GM12872 (cell line): ENCODE measurements around the gene ZDHHC11.

Experiments
- TF ChIP-seq, protein P1 (sequence below): IDR thresholded peaks from 3 replicates; pipeline ENCODE4 v1.5.1; 2011; ENCODE audit warnings: low read depth, mild to moderate bottlenecking, low read length, moderate library complexity; ENCODE audit not compliant: insufficient read depth

ZDHHC11 gene

DNA sequence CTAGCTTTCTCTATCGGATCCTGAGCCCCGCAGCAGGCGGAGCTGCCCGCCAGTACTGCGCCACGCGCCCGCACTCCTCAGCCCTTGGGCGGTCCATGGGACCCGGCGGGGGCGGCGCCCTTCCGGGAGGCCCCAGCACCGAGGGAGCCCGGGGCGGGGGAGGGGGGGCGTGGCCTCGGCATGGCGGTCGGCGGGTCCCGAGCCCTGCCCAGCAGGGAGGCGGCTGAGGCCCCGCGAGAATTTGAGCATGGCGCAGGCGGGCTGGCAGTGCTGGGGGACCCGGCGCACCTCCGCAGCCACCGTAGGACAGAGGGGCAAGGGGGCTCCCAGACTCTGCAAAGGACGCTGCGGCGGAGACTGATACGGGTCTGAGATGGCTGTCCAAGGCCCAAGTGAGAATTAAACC is 73.0 kb downstream of the ZDHHC11 start:
- TF ChIP-seq, protein P1, sequence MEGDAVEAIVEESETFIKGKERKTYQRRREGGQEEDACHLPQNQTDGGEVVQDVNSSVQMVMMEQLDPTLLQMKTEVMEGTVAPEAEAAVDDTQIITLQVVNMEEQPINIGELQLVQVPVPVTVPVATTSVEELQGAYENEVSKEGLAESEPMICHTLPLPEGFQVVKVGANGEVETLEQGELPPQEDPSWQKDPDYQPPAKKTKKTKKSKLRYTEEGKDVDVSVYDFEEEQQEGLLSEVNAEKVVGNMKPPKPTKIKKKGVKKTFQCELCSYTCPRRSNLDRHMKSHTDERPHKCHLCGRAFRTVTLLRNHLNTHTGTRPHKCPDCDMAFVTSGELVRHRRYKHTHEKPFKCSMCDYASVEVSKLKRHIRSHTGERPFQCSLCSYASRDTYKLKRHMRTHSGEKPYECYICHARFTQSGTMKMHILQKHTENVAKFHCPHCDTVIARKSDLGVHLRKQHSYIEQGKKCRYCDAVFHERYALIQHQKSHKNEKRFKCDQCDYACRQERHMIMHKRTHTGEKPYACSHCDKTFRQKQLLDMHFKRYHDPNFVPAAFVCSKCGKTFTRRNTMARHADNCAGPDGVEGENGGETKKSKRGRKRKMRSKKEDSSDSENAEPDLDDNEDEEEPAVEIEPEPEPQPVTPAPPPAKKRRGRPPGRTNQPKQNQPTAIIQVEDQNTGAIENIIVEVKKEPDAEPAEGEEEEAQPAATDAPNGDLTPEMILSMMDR, result no peak

GRCh38 chr5:776862-777711 is 73.7 kb downstream of the ZDHHC11 start:
- TF ChIP-seq, protein P1, result no peak

DNA sequence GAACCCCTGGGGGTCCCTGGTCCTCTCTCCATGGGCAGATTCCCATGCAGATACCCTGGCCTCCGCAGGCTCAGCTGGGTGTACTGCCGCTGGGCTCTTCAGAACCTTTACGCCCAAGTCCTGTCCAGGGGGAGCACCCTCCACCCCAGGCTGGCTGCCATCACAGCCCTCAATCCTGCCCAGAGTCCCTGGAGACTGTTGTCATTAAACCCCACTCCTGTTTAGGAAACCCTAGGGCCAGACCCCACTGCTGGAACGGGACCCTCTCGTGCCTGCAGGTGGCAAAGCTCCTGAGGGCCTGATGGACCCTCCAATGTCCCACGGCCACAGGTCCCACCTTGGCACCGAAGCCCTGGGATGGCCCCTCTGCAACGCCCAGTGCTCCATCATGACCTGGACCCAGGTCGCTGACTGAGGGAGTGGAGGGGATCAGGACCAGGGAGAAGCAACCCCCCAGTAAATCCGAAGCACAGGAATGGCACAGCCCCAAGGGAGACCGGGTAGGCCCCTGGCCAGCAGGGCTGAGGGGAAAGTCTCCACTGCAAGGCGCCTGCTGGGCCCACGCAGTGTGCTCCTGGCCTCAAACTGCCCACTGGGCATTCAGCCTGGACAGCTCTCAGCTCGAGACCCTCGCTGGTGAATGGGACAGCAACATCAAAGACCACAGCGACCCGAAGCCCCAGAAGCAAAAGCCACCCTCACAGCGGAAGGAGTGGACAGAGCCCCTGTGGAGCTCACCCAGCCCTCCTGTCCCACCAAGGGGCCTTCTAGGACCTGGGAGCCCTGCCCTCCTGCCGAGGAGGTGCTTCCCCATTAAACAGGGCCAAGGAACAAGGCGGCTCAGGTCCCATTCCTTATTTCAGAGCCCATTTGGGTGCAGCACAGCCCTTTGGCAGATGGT is 74.6 kb downstream of the ZDHHC11 start:
- TF ChIP-seq, protein P1, result no peak

DNA sequence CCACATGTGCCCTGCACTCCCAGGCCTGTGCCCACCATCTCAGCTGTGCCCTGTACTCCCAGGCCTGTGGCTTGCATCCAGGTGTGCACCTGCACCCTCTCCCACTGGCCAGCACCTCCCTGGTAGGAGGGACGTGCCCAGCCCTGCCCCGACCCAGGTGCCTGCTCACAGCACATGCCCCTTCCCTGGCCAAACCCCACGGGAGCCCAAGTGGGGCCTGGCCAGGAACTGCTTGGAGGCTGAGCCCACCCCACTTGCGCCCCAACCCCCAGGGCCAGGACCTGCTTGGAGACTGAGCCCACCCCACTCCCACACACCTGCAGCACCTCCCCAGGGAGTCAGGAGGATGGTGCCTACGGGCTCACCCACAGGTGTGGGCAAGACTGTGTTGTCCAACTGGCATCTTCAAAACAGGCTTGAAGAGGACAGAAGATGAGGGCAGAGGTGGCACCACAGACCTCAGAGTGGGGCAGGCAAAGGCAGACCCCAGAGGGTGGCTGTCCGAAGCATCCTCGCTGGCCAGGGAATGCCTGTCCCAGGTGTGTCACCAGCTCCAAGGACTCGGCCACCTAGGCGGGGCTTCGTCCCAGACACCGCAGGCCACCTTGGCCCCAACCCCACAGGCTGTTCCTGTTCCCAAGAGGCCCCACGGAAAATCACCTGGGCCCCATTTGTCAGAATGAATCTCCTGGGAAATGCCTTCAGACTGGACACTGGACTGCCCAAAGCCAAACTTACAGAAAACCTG is 77.1 kb downstream of the ZDHHC11 start:
- TF ChIP-seq, protein P1, result no peak

DNA sequence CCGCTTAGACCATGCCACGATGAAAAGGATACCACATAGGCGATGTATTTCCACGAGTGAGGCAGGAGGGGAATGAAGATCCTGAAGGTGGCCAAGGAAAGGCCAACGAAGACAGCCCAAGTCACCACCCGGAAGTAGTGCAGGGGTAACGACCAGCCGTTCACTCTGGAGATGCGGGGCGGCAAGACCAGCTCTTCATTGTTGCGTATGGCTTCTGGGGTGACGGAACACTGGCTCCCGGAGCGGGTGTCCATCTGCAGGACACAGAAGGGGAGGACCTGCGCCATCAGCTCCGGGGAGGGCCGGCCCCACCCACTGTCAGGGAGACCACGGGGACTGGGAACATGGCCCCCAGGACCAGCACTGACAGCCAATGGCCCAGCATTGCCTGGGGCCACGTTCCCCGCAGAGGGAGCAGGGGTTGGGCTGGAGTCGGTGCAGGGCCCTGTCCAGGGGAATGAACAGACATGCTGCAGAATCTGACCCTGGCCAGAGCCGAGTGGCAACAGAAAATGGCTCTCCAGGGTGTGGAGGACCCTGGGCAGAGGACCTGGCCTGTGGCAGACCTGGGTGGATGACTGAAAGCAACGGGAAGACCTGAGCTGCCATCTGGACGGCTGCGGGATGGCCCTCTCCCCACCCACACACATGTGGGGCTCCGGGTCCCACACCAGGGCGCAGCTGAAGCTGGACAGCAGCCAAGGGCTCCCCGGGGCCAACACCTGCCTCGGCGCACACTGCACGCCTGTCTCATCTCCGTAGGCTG is 83.9 kb downstream of the ZDHHC11 start:
- TF ChIP-seq, protein P1, result no peak

- TF ChIP-seq, protein P1, result no peak
These were observed 84.7 kb downstream of the ZDHHC11 start for GRCh38 chr5:765948-766631.
